ENCODE measurements around the gene SSRP1. TPM values are rescaled to one million over a fixed set of nuclear protein-coding genes. Genes with fewer than 3 reads are reported as not detected.

Gene SSRP1
- total RNA-seq, 1 experiment from 2014 or later = 248 TPM

GRCh38 chr11:57309106-57310059 is 26.3 kb downstream of the SSRP1 start:
- Histone ChIP-seq H3K4me3 (no peak overlapping the region), H3K27ac (no peak overlapping the region), H3K27me3 (no peaks in the 10 kb centered on the region), H3K9me3 (replicated peaks) (no peaks in the 10 kb centered on the region), H3K36me3 (peaks cover 29% of the 10 kb centered on the region), H3K4me1 (peaks cover 23% of the 10 kb centered on the region)
- no peak for DNase-seq

DNA sequence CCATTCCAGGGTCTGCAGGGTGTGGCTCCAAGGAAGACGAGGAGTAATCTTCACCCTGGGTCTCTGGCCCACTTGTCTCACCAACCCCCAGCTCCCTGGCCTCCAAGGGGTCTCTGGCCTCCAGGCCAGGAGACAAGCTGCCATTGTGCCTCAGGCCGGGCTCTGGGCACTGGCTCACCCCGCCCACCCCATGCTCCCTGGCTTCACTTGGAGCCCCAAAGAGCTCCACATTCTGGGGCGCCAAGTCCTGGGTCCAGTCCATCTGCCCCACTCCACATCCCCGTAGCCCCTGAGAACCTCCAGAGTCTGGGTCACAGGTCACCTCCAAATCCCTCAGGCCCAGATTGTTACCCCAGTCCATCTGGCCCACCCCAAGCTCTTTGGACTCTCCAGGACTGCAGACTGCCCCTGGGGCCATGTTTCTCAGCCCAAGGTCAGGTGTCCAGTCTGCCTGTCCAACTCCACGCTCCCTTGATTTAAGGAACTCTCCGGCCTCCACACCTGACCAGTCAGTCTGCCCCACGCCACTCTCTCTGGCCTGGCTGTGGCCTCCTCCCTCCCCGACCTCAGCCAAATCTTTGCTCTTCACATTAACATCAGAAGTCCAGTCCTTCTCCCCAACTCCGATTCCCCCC is 27.1 kb downstream of the SSRP1 start:
- H3K36me3 ChIP-seq = peaks cover 32% of the 10 kb centered on the region

GRCh38 chr11:57307666-57308270 is 27.9 kb downstream of the SSRP1 start:
- Histone ChIP-seq H3K36me3 (peaks cover 39% of the 10 kb centered on the region), H3K4me1 (peaks cover 23% of the 10 kb centered on the region), H3K4me3 (no peak overlapping the region), H3K27ac (no peak overlapping the region), H3K27me3 (no peaks in the 10 kb centered on the region), H3K9me3 (replicated peaks) (no peaks in the 10 kb centered on the region)
- DNase-seq = no peak

More for the DNA sequence above, 27.1 kb downstream of the SSRP1 start:
- H3K27me3 ChIP-seq = no peaks in the 10 kb centered on the region
- H3K9me3 ChIP-seq (replicated peaks) = no peaks in the 10 kb centered on the region
- H3K4me3 ChIP-seq = no peak overlapping the region
- DNase-seq = no peak
- H3K27ac ChIP-seq = no peak overlapping the region
- peaks cover 23% of the 10 kb centered on the region for H3K4me1 ChIP-seq

- DNase-seq = no peak
- H3K27ac ChIP-seq = no peak overlapping the region
- H3K27me3 ChIP-seq = no peaks in the 10 kb centered on the region
- H3K9me3 ChIP-seq (replicated peaks) = no peaks in the 10 kb centered on the region
- no peak overlapping the region for H3K4me3 ChIP-seq
- peaks cover 47% of the 10 kb centered on the region for H3K36me3 ChIP-seq
- H3K4me1 ChIP-seq = peaks cover 23% of the 10 kb centered on the region
Measured at GRCh38 chr11:57306940-57307565, 28.6 kb downstream of the SSRP1 start.

DNA sequence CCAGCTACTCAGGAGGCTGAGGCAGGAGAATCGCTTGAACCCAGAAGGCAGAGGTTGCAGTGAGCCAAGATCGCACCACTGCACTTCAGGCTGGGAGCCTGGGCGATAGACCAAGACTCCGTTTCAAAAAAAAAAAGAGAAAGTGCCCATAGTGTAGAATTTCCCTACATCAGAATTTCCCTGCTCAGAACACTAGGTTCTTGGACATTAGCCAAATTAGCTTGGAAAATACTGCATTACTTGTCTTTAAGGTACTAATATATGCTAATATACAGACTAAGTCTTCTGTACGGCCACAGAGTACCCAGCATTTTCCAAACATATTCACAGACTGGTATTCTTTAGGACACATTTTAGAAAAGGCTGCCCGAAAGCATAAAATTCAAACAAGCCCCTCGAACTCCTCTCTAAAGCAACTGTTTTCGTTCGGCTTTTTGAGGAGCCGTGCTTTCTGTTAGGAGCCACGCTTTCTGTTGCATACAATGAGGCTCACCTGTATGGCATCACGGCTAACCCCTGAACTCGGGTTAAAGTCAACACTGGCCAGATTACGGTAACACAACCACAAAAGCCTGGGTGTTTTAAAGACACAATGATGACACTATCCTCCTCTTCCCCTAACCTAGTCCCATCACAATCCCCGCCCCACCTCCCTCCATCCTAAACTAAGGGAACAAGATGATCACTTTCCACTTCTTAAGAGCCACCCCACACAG is 29.4 kb downstream of the SSRP1 start:
- H3K27me3 ChIP-seq = no peaks in the 10 kb centered on the region
- peaks cover 17% of the 10 kb centered on the region; the same call in 1 of the 2 replicates for H3K4me1 ChIP-seq
- no peak overlapping the region for H3K4me3 ChIP-seq
- H3K36me3 ChIP-seq = peaks cover 54% of the 10 kb centered on the region
- no peak for DNase-seq
- no peaks in the 10 kb centered on the region for H3K9me3 ChIP-seq (replicated peaks)
- H3K27ac ChIP-seq = no peak overlapping the region

DNA sequence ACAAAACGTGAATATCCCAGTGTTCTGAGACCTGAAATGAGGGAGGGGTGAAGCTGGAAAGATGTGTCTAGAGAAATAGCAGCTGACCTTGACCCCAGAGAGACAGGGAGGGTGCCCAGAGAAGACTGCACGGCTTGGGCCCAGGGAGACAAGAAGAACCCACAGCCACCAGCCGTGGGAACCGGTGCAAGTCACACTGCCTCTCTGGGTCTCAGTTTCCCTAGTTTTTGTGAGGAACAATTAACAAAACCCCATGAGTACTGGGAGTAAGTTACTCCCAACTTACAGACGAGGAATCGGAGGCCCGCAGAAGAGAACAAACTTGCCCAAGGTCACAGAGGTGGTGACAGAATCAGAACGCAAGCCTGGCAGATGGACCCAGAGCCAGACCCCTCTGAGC is 30.2 kb downstream of the SSRP1 start:
- peaks cover 13% of the 10 kb centered on the region; the same call in 1 of the 2 replicates for H3K4me1 ChIP-seq
- H3K4me3 ChIP-seq = no peak overlapping the region
- H3K36me3 ChIP-seq = peaks cover 61% of the 10 kb centered on the region
- DNase-seq = no peak
- no peaks in the 10 kb centered on the region for H3K9me3 ChIP-seq (replicated peaks)
- no peak overlapping the region for H3K27ac ChIP-seq
- no peaks in the 10 kb centered on the region for H3K27me3 ChIP-seq

GRCh38 chr11:57303990-57304579 is 31.6 kb downstream of the SSRP1 start:
- DNase-seq = no peak
- Histone ChIP-seq H3K4me1 (peaks cover 7% of the 10 kb centered on the region; the same call in 1 of the 2 replicates), H3K9me3 (replicated peaks) (no peaks in the 10 kb centered on the region), H3K27me3 (no peaks in the 10 kb centered on the region), H3K27ac (no peak overlapping the region), H3K36me3 (peaks cover 63% of the 10 kb centered on the region), H3K4me3 (no peak overlapping the region)

DNA sequence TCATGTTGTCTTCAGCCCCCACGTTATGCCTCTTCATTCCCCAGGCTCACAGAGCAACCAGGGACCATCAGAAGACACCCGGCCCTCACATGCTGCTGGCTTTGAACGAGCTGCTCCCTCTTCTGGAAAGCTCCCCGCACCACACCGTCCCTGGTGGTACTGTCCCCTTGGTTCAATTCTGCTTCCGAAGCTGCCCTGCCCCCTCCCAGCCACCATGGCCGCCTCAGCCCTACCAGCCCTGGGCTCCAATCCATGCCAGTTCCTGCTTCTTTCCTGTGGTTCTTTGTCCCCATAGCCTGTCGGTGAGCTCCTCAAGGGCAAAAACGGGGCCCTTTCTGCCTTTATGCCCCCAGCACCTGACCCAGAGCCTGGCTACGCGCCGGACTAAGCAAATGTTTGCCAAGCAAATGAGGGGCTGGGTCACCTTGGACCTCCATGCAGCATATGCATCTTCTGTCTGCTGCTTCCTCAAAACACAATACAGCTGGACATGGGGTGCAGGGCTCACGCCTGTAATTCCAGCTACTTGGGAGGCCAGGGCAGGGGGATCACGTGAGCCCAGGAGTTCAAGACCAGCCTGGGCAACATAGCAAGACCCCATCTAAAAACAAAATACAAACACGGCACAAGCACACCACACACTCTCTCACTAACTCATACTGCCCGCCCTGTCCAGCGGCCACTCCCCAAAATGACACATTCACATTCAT is 32.3 kb downstream of the SSRP1 start:
- Histone ChIP-seq H3K27ac (no peak overlapping the region), H3K4me1 (peaks cover 7% of the 10 kb centered on the region; the same call in 1 of the 2 replicates), H3K27me3 (no peaks in the 10 kb centered on the region), H3K4me3 (no peak overlapping the region), H3K36me3 (peaks cover 69% of the 10 kb centered on the region), H3K9me3 (replicated peaks) (no peaks in the 10 kb centered on the region)
- DNase-seq = no peak

DNA sequence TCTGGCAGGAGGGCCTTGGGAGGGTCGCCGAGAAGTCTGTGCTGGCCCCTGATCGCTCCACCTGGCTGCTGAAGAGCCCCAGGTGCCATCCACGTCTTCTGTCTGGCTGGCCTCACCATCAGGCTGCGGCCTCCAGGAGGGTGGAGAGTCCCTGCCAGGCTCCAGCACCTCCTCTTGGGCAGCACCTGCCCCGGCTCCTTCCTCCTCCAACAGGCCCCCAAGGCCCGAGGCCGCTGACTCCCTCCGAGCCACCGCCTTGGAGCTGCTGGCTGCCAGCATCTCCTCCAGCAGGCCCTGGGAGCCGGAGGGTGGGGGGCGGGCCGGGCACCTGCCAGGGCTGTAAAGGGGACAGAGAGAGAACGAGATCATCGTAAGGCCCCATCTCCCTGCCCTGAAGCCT is 33.2 kb downstream of the SSRP1 start:
- Histone ChIP-seq H3K4me3 (no peak overlapping the region), H3K36me3 (peaks cover 73% of the 10 kb centered on the region), H3K9me3 (replicated peaks) (no peaks in the 10 kb centered on the region), H3K27me3 (no peaks in the 10 kb centered on the region), H3K4me1 (peaks cover 4% of the 10 kb centered on the region; the same call in 1 of the 2 replicates), H3K27ac (no peak overlapping the region)
- DNase-seq = no peak

DNA sequence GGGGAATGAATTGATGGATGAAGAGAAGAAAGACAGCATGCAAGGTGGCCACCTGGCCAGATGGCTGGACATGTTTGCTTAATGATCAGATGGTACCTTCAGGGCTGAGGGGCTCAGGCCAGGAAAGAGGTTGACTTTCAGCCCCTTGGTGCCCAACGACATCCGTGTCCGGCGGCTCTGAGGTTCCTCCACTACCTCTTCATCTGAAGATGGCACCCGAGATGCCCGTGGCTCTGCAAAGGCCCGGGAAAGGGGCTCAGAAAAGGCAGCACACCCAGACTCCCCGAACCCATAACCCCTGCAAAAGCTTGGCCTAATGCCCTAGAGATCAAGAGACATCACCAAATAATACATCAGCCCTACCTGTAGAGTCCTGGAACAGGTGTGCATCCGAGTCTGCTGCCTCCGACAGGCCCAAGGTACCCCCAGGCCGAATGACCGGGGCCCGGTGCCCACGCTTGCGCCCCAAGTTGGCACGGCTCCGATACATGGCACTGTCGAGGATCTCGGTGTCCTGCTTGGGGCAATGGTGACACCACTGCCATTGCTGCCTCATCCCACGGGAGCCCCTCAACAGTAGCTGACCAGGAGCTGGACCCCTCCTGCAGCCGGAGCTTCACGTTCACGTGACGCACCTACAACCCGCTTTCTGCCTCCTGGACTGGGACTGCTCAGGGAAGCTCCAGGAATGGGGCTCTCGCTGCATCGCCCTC is 33.8 kb downstream of the SSRP1 start:
- peaks cover 4% of the 10 kb centered on the region; the same call in 1 of the 2 replicates for H3K9me3 ChIP-seq (replicated peaks)
- no peaks in the 10 kb centered on the region for H3K27me3 ChIP-seq
- DNase-seq = no peak
- peaks cover 74% of the 10 kb centered on the region for H3K36me3 ChIP-seq
- no peak overlapping the region for H3K4me3 ChIP-seq
- no peak overlapping the region for H3K27ac ChIP-seq
- 0 out of 2 replicates have a peak, but pooled peaks cover 4% of the 10 kb centered on the region for H3K4me1 ChIP-seq

- Histone ChIP-seq H3K4me3 (no peak overlapping the region), H3K4me1 (no peaks in the 10 kb centered on the region), H3K9me3 (replicated peaks) (peaks cover 8% of the 10 kb centered on the region; the same call in 1 of the 2 replicates), H3K27me3 (no peaks in the 10 kb centered on the region), H3K36me3 (peaks cover 81% of the 10 kb centered on the region), H3K27ac (no peak overlapping the region)
- DNase-seq = no peak
Measured at GRCh38 chr11:57300785-57301184, 34.9 kb downstream of the SSRP1 start.

- H3K27me3 ChIP-seq = no peaks in the 10 kb centered on the region
- H3K4me1 ChIP-seq = peaks cover 9% of the 10 kb centered on the region
- H3K27ac ChIP-seq = no peak overlapping the region
- H3K4me3 ChIP-seq = no peak overlapping the region
- peaks cover 75% of the 10 kb centered on the region for H3K36me3 ChIP-seq
- peaks cover 8% of the 10 kb centered on the region; the same call in 1 of the 2 replicates for H3K9me3 ChIP-seq (replicated peaks)
- DNase-seq = no peak
Measured at GRCh38 chr11:57299150-57299737, 36.4 kb downstream of the SSRP1 start.

Data from SJCRH30 (cell line).